Testis (tissue), 2 donors: ENCODE results near the gene IL4I1.

ENCODE experiments used
- CTCF ChIP-seq, 3 experiments: fragments of 450-650 bp in 2 of 3; fragments of 200-600 bp in 1 of 3; sonication (generic) in 1 of 3; IDR thresholded peaks; one replicate each; pipeline ENCODE4 v1.5.1; 2016 to 2019; ENCODE audit warnings: antibody characterized with exemption in 3 of 3, mild to moderate bottlenecking in 2 of 3, moderate library complexity in 1 of 3
- POLR2A ChIP-seq: fragments of 450-650 bp; IDR thresholded peaks from one replicate; pipeline ENCODE4 v1.6.1; 2017; ENCODE audit warnings: antibody characterized with exemption, mild to moderate bottlenecking, moderate library complexity

GRCh38 chr19:49875177-49875576 is 21.5 kb downstream of the IL4I1 start:
- no peak for TF ChIP-seq CTCF (IDR thresholded peaks at IDR 0.05)
- TF ChIP-seq POLR2A = no peak
